Renal pelvis (tissue), 4 donors: ENCODE measurements around the gene PROM2. TPM values are rescaled to one million over a fixed set of nuclear protein-coding genes. Genes with fewer than 3 reads are reported as not detected.

Source experiments
- DNase-seq: peaks from one replicate; pipeline ENCODE4 v3.0.0-alpha.2; 2013
- polyA plus RNA-seq, 3 donors: library from polyadenylated mRNA; unstranded; fragments of 120-200 nt; gene quantifications; one replicate each; pipeline ENCODE4 v1.2.1, GENCODE V29; 2013; ENCODE audit not compliant: insufficient read length in 3 of 3

Gene PROM2
- polyA plus RNA-seq, 3 donors: 34.1 to 46.1 (median 44.5) TPM

GRCh38 chr2:95319481-95320343 lies 45.5 kb downstream of the PROM2 start:
- DNase-seq: no peak

DNA sequence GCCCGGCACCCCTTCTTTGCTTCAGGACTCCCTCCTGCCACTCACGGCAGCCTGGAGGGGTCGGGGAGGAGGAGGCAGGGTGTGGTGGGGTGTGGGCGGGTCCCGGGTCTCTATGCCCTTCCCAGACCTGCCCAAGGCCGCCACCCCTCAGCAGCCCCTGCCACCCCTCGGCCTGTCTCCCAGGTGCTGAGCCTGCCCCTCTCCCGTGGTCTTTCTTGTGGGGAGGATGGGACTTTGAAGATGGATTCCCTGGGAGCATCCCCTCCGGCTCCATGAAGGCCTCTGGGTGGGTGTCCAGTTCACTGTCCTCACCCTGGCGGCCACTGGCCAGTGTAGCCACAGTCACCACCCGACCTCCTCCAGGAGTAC lies 46.1 kb downstream of the PROM2 start:
- DNase-seq: no peak

DNA sequence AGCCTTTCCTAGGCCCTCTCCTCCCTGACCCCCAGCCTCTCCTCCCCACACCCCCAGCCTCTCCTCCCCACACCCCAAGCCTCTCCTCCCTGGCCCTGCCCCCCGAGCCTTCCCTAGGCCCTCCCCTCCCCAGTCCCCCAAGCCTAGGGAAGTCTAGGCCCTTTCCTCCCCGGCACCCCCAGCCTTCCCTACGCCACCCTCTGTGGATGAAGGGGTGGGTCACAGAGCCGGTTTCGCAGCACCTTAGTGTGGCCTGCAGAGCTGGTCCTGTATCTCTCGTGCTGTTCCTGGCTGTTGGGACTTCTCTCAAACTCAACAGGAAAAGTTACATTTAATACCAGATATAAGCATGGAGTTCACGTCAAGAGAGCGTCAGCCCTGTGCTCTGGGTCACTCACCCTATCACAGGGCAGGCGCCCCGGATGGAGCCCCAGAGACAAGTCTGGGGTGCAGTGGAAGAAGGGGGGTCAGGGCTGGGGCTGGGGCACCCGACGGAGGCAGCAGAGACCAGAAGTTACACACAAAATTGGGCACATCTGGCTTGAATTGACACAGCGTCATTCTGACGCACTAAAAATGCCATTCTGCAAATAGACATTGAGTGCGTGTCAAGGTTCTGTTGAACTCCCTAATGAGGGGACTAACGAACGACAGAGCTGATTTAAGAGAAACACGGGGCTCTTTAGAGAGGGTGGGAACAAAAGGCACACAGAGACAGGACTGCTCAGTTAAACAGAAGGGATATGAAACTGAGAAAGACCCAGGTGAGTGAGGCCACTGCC lies 46.9 kb downstream of the PROM2 start:
- DNase-seq: no peak

DNA sequence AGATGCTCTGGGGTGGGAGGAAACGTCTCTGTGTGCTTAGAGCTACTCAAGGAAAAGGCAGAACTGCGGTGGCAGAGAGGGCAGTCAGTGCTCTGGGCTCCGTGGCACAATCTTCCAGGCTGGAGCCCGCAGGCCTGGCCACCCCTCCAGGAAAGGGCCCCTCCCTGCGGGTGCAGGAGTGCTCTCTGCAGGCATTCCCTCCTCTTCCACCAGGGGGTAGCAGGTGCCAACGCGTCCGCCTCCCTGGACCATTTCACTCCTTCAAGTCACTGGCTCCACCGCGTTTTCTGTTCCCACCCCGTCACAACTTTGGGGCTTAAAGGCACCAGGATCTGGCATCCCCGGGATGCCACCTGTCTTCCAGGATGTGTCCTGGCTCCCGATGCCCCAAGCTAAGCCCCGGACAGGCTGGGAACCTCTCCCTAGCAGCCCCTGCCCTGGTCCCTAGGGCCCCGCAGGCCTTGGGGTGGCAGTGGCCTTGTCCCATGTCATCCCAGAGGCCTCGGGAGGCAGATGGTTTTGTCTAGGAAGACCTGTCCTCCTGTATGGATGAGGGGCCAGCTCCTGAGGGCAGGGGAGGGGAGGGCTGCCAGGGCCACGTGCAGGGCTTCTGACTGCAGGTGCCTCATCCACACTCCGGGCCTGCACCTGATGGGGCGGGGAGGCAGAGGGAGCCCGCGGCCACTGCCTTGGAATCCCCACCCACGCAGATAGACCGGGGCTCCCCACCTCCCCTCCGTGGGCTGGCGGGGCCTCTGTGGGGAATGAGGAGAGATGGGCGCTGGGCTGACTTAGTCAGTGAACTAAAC lies 49.3 kb downstream of the PROM2 start:
- DNase-seq: no peak

- no peak for DNase-seq
Observed at GRCh38 chr2:95325026-95325425, 50.8 kb downstream of the PROM2 start.

GRCh38 chr2:95325590-95326432 lies 51.6 kb downstream of the PROM2 start:
- DNase-seq: no peak

DNA sequence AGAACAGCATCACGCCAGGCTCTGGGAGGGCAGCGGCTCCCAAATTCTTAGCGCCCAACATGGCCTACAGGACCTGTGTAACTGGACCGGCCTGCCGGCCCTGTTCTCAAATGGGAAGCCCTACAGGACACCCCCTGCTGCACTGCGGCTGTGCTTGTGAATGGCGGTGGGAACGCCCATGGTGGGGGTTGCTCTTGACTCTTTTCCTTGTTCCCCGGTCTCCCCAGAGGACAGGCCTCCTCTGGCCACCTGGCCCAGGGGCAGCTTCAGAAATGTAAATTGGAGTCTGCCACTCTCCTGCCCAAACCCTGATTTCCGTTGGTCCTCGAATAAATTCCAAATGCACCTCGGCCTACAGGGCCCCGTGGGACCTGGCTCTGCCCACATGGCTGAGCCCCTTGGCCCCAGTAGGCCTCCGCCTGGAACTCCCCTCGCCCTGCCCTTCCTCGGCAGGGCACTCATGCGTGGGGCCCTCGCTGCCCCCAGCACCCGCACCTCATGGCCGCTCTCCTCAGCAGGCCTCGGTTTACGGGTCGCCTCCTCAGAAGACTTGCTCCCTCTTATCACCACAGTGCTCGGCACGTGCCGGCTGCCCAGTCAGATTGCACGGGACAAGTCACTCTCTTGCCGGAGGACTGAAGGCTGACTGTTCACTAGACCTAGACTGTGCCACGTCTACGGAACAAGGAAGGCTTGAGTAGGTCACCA lies 52.3 kb downstream of the PROM2 start:
- no peak for DNase-seq

GRCh38 chr2:95327861-95328260 lies 53.6 kb downstream of the PROM2 start:
- DNase-seq: no peak

GRCh38 chr2:95328358-95329125 lies 54.3 kb downstream of the PROM2 start:
- DNase-seq: no peak

DNA sequence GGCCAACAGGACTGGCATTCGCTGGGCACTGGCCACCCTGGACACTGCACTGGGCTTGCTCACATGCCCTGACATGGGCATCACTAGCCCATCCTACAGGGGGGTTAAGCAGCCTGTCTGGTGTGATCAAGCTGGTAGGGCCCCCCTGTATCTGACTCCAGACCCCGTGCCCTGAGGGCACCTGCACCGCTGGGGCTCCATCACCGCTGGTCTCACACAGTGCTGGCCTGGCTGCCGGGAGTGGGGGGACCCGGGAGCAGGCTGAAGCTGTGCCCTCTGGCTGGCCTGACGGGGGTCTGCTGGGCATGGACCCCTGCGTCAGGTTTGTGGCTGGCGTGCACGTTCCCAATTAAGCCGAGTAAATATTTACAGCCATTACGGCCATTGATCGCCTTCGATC lies 55.2 kb downstream of the PROM2 start:
- no peak for DNase-seq

DNA sequence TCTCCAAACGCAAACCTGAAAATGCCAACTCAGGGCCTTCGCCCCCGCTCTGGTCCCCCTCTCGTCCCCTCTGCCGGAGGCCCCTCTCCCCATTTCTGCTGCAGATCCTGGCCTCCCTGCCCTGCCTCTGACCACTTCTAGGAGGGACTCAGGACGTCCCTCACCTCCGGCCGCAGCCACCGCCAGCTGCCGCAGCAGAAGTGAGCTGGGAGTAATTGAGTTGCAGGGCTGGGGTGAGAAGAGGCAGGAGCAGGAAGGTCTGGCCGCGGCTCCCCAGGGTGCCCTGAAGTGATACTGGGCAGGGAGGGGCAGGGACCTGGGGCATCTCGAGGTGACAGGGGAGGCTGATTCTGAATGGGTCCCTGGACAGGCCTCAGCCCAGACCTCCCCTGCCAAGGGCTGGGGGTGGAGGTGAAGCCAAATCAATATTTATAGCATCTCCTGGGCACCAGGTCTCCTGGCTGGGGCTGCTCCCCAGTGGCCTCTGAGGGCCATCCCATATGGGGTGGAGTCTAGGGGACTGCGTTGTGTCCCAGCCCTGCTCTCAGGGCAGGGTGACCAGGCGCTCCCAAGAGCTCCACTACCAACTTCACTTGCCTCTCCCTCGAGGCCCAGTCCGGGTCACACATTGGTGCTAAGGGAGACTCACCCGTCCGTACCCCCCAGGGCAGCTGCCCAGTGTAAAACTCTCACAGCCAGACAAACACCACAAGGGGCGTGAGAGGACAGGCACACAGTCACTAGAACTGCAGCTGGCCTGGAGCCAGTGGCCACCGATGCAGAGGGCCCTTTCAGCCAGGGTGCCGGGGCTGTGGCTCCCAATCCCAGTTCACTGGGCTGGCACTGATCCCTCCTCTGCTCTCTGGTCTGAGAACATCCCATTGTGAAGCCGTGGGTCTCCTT lies 55.9 kb downstream of the PROM2 start:
- no peak for DNase-seq

- DNase-seq: no peak
Observed at GRCh38 chr2:95330794-95331338, 56.6 kb downstream of the PROM2 start.

GRCh38 chr2:95331606-95332005 lies 57.4 kb downstream of the PROM2 start:
- no peak for DNase-seq

GRCh38 chr2:95332036-95332435 lies 57.8 kb downstream of the PROM2 start:
- DNase-seq: no peak

DNA sequence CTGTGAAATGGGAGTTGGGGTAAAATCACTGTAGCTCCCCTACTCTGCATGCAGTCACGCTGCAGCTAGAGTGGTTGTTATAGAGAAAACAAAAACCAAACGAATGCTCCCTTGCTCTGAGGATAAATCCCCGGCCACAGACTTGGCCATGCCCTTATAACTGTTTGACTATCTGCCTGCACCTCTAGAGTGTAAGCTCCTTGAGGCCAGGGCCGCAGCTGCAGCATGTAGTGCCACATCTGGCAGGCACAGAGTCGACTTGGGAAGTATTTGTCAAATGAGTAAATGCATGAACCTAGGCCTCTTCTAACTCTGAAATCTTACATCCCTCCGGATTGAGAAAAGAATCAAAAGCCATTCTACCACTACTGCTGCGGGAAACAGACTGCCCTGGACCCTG lies 58.8 kb downstream of the PROM2 start:
- DNase-seq: no peak

GRCh38 chr2:95333888-95334338 lies 59.7 kb downstream of the PROM2 start:
- DNase-seq: peak; percentile 94

GRCh38 chr2:95334916-95335641 lies 60.8 kb downstream of the PROM2 start:
- DNase-seq: no peak

- no peak for DNase-seq
Observed at GRCh38 chr2:95336406-95336805, 62.2 kb downstream of the PROM2 start.
